Epidermal melanocyte (primary cell): ENCODE data around the gene ZNF385B.
"Not testable (repeated sequence)": the region's sequence is repeated elsewhere in the genome, so short reads cannot be mapped to it uniquely, and the experiment has no call there.

Experiments
- DNase-seq: peaks from one replicate; pipeline ENCODE4 v3.0.0; 2011; ENCODE audit warnings: low spot score; ENCODE audit not compliant: insufficient read length

Gene ZNF385B

DNA sequence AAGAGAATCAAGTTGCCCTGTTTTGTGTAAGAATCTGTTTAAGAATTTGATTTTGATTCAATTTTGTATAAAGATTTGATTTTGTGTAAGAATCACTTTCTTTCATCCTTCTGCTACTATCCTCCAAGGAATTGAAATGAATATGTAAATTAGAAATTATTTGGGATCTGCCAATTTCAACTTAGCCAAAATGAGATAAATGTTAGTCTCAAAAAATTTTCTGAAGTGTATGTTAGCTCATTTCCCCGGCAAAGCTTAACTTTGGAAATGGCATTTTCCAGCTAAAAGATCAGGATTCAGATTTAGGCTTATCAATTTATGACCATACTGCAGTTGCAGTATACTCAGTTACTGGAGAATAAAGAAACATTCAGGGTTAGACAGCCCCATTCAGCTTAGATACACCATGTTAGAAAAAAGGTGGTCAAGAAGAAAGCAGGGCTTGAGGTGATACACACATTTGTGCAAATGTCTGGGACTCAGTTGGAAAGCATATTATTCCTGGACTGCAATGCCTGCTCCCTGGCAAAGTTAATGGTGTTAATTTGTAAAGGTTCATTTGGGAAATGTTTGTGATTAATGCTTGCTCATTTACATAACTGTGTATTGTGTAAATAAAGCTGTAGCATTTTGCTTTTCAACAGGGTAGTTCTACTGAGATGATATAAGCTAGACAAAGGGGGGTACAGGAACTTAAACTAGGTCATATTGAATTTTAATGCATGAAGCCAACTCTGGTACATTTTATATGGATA lies 349.0 kb downstream of the ZNF385B start:
- DNase-seq: no peak

DNA sequence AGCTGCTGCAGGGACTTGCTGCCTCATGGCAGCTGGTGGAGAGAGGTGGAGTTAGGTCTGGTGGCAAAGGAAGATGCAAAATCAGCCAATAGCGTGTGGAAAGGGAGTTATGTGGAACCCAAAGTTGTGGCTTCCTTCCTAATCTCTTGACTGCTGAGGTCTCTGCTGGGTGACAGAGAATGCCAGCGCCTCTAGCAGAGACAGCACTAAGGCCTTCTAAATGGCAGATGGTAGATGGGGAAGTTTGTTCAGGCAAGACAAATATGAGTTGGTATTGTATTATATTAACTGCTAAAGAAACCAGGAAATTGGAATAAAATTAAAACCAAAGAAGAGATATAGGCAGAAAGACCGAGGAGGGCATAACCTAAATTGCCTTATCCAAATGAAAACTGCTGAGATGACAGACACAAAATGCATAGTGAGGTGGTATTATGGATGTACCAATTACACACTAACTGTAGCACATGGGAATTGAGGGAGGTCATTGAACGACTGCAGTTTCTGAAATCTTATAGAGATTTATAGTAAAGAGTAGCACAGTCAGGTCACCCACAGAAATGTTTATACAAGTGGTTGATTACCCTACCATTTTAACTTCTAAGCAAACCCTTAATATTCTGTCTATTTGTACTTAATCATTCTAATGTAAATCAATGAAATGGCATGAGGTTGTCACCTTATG lies 350.2 kb downstream of the ZNF385B start:
- no peak for DNase-seq

DNA sequence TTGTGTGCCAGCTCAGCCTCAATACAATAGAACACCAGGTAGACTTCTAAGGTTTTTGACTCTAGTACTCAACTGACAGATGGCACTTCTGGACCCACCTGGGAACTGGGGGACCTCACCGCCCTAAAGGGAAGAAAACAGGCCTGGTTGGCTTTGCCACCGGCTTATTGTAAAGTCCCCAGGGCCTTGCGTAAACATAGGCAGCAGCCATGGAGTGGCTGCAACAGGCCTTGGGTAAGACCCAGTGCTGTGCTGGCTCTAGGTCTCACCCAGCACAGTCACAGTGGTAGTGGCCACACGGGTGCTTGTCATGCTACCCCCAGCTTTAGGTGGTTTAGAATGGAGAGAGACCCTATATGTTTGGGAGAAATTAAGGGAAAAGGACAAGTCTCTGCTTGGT lies 366.1 kb downstream of the ZNF385B start:
- no peak for DNase-seq

DNA sequence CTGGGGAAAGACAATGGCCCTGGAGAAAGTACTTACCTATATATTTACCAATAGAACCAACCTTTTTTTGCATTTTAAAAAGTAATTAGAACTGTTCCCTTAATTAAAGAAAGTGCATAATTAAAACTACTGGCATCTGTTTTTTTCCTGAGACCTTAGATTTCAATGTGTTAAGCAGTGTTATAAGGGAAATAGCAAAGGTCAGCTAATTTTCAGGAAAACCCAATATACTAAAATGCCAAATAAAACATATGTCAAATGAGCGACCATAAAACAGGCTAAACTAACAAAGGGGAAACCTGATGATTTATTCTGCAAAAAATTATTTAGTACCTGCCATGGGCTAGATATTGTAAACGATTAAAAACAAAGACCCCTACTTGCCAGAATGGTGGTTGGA lies 372.8 kb downstream of the ZNF385B start:
- DNase-seq: no peak

DNA sequence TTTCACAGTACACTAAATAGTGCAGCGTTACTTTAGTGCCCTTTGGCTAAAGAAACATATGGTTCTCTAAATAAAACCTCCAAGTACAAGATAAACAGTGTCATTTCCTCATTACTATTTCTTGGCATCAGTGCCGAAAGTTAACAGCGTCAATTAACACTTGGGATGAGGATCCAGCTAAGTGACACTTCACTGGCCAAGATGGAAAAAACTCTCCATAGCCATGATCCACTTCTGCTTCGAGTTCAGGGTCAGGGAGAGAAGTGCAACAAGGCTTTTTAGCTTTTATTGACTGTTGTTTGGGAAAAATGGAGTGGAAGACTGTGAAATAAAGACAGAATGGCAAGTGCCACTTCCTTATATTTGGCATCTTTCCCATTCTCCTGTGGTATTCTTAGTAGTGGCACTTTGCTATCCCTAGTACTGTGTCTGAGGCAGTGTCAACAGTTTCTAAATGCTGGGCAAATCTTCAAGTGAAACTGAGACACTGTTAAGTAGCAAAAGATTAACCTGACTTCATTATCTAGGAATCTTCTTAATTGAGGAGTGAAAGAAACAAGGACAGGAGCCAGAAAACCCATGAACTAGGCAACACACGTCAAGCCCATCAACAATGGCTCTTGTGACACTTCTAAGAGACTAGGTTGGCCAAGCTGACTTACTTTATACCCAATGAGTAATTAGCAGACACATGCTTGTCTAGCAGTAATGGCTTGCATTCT lies 374.2 kb downstream of the ZNF385B start:
- DNase-seq: no peak

DNA sequence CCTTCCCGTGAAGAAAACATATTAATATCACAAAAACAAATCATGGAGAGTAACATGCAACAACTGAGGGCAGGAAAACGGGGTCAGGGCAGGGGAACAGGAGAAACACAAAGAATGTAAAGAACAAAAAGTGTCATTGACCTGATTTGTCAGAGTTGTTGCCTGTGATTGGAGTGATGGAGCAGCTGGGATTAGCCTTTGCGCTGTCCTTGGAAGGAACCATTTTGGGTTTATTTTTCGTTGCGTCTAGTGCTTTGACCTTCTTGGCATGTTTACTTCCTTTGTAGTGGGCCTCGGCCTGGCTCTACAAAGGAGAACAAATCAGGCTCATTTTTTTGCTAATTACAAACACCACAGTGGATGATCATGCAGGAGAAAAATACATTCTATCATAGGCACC lies 378.3 kb downstream of the ZNF385B start:
- no peak for DNase-seq

DNA sequence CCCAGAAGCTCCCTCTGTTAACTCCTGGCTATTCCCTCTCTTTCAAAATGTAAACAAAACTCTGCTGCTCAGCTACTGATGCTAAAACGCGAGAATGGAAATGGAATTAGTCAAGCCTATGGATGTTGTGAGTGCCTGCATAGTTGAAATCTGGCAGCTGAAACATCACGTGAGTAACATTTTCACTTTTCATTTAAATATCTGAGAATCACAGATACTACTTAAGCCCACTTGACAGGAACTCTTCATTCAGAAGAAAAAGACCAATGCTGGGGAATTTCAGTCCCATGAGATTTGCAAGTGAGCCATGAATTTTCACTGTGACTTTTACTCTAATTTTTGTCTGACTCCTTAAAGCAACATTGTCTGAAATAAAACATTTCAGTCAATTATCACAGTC lies 381.5 kb downstream of the ZNF385B start:
- DNase-seq: no peak

DNA sequence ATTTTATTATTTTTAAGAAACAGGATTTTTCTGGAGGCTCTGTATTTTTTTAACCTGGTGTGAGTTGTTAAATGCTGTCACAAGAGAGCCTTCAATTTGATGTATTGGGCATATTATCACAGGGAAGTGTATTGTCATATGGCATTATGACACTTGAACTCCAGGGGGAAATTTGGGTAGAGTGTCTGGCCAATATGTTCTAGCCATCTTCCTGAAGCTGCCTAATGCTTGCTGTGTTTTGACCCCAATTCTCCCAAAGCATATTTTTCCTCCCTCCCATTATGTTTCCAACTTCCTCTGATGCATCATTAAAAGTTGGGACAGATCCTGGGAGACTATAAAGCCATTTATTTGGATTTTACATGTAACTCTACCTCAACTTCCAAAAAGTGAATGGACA lies 382.6 kb downstream of the ZNF385B start:
- DNase-seq: no peak

DNA sequence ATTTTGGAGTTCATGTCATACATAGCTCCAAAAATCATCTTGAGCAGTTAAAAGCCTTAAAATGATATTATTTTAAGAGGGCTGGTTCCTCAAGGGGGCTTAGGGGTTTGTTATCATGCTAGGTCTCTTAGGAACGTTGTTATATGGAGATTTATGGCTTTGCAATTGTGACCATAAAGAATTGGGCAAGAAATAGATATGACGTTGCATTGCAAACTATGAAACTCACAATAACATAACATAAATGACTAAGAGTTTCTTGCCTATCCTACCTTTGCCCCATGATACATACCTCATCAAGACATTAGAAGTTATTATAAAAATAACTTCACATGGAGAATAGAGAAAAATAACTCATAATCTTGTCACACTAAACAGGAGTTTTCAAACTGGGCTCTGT lies 390.4 kb downstream of the ZNF385B start:
- DNase-seq: no peak

DNA sequence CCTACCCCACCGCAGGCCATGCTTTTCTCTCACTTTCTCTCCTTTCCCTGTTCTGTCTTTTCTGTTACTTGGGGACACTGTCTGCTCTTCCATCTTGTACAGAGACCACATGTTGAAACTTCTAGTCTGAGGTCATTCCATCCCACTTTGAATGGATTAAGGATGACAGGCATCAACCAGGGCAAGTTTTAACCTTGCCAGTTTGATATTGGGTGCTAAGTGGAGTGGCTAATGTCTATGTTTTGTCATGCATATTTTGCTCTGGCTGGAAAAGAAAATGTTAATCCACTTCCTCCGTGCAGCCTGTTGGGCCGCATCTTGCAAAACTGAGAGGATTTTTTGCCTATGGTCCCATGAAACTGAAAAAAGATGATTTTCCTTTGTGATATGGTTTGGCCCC lies 391.3 kb downstream of the ZNF385B start:
- no peak for DNase-seq

DNA sequence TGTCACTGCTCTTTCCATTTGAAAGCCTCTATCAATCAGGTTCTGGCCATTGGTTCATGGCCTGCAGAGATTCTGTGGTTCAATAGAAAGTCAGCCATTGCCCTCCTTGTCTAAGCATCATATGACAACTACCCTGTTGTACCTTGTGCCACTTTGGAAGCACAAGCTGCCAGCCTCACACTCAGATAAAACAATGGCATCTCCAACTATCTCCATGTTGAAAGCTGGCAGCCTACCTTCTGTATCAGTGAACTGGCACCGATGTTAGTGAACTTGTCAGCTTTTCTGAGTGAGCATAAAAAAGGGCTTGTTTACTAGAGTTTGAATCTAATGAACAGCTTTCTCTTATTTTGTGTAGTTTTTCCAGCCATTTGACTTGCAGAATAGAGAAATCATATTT lies 393.5 kb downstream of the ZNF385B start:
- no peak for DNase-seq

DNA sequence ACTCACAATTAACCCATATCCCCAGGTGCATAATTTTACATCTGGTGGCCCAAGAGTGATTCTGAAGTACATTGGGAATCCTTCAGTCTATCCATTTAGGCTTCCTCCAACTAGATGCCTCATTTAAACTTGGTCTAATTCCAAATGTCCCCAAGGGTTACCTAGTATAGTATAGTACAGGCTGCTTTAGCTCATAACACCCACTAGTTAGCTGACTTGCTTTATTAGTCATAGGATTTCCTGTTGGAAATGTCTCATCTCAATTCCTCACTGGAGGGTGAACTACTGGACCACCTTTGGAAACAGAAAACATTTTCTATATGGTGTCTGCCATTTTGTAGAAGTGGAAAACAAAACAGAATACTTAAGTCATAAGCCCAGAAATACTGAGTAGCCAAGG lies 394.3 kb downstream of the ZNF385B start:
- DNase-seq: no peak

DNA sequence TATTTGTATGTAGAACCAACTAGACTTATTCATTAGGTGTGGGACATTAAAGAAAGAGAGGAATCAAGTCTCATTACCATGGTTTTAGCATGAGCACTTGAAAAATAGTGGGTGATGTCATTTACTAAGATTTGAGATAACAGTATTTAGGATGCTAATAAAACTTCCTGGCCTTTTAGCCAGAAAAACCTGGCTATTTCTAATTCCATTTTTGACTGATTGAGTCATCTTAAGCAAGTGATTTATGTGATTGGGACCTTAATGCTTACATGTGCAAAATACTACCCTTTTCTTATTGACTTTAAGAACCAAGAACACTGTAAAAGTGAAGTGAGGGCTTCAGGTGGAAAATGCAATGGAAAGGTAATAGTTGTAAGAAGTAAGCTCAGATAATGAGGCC lies 400.0 kb downstream of the ZNF385B start:
- no peak for DNase-seq

DNA sequence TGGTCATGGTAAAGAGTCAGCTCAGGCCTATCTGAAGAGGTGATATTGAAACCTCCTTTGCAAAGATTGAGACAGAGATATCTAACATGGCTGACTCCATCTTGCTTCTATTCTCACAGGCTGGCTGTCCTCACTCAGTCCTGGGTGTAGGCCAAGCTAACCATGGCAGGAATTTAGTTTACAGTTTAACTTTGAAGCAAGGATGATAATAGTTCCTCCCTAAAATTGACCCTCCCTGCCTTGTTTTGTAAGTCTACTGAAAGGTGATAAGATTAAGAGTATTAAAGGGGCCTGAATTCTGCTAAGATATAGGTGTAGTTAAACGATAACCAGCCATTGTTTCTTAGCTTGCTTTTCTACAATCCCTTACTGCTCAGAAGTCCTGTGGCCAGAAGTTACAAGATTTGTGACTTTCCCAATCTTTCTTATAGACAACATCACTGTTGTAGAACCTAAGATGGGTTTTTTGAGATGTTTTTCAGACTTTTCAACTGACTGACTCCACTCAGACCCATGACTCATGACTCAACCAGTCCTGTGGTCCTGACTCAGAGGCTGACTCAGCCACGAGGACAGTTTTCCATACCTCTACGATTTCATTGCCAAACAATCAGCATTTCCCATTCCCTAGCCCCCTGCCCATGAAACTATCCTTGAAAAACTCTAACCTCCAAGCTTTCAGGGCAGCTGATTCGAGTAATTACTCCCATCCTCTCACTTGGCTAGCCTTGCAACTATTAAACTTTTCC lies 401.1 kb downstream of the ZNF385B start:
- no peak for DNase-seq

DNA sequence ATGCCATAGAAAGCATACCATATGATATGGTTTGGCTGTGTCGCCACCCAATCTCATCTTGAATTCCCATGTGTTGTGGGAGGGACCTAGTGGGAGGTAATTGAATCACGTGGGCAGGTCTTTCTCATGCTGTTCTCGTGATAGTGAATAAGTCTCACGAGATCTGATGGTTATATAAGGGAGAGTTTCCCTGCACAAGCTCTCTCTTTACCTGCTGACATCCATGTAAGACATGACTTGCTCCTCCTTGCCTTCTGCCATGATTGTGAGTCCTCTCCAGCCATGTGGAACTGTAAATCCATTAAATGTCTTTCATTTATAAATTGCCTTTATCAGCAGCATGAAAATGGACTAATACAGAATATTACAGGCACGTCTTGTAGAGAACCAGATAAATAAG lies 403.3 kb downstream of the ZNF385B start:
- not testable (repeated sequence) for DNase-seq

DNA sequence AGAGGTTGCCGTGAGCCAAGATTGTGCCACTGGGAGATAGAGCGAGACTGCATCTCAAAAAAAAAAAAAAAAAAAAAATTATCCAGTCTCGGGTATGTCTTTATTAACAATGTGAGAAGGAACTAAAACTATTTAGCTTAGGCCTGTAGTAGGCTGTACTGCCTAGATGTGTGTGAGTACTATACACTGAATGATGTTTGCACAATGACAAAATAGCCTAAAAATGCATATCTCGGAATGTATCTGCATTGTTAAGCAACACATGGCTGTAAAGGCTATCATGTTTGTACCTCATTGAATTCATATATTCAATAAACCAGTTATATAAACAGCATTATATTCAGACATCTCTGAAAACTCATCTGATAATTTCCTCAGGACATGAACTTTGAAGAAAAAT lies 405.6 kb downstream of the ZNF385B start:
- DNase-seq: no peak

DNA sequence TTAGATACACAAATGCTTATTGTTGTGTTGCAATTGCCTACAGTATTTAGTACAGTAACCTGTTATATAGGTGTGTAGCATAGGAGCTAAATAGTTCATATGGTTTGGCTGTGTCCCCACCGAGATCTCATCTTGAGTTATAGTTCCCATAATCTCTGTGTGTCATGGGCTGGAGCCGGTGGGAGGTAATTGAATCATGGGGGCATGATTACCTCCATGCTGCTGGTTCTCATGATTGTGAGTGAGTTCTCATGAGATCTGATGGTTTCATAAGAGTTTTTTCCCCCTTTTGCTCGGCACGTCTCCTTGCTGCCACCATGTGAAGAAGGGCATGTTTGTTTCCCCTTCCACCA lies 406.3 kb downstream of the ZNF385B start:
- DNase-seq: no peak

DNA sequence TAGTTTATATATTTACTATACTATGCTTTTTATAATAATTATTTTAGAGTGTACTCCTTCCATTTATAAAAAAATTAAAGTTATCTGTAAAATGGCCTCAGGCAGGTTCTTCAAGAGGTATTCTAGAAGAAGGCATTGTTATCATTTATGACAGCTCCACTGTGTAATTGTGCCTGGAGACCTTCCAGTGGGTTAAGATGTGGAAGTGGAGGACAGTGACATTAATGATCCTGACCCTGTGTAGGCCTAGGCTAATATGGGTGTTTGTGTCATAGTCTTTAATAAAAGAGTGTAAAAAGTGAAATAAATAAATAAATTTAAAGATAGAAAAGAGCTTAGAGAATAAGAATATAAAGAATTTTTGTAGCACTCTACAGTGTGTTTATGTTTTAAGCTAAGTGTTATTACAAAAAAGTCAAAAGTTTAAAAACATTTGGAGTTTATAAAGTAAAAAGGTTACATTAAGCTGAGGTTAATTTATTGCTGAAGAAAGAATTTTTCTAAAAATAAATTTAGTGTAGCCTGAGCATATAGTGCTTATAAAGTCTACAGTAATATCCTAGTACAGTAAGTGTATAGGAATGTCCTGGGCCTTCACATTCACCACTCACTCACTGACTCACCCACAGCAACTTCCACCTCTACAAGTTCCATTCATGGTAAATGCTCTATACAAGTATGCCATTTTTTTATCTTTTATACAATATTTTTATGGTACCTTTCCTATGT lies 406.8 kb downstream of the ZNF385B start:
- DNase-seq: no peak

DNA sequence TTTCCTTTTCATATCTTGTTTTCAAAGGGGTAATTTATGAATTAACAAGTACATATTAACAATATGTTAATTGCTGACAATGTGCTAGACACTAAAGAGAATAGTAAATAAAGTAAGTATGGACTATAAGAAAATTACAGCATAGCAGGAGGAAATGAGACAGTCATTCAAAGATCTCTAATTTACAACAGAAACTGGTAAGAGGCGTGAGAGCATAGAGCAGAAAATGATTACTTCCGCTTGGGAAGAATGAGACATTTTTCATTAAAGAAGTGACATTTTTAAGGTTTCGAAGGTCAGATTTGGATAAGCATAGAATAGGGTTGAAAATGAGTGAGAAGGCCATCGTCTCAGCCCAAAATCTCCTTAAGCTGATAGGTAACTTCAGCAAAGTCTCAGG lies 412.4 kb downstream of the ZNF385B start:
- no peak for DNase-seq

DNA sequence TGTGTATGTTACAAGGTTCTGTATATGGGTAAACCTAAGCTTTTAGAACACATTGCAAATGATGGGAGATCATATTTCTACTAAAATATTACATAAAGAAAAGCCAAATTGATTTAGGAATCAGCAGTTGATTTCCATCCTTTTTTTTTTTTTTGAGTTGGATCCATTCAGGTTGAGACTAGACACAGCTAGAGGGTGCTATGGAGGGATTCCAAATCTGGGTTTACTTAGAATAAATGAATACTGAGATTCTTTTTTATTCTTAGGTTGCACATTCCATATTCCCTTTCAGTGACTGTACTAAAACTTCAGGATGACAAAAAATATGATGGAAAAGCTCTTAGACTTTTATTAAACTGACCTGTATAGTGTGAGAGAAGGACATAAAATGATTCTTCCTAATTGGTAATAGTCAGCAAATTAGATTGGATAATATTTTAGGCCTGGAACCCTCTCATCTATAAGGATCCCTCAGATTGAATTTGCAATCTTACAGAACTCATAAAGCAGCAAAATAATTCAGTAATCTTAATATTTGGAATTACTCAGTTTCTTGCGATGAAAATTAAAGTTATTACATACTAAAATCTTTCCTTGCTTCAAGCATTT lies 413.5 kb downstream of the ZNF385B start:
- no peak for DNase-seq

DNA sequence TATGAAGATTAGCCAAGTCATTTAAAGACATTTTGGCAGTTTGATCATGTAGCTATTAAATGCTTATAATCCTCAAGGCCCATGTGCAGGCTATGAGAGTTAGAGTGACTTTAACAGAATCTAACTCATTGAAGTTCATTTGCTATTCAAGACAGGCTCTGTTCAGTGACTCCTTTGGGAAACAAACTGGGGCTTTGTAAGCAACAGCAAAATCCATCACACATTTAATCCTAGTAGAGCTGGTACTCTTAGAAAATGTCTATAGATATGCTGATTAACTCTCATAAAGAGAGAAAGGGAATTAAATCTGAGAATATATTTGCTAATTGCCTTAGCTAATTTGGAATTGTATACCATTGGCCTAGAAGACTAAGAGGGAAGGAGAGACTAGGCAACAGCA lies 414.0 kb downstream of the ZNF385B start:
- no peak for DNase-seq
